Measurements from ENCODE around the gene KCNN3. TPM values are rescaled to one million over a fixed set of nuclear protein-coding genes. Genes with fewer than 3 reads are reported as not detected.

Gene KCNN3
- total RNA-seq, 1 experiment from 2014 or later: 0.73 TPM

DNA sequence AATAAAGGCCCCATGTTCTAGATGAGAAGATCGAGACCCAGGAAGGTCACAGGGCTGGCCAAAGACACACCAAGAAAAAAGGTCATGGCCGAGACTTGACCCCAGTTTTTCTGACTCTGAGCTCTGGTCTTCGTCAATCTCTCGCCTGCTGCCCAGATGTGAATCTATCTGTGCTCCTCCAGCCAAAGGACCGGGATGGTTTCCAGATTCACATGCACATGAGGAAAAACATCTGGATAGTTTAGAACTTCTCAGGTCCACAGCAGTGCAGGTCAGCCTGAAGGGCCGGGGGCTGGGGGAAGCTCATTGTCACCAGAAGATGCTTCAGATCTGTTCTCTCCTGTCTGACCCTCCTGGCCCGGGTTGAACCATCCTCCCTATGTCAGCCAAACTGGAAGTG, 49.0 kb downstream of the KCNN3 start:
- BruUV-seq (replicated peaks): no TSS peak
- intact Hi-C loops (cut with micrococcal nuclease; ENCODE audit: unreplicated experiment): no loop called here
- Histone ChIP-seq H3K4me3 (ENCODE audit: low read depth, low read length, poor library complexity, severe bottlenecking) (no peak overlapping the region), H3K4me1 (ENCODE audit: insufficient read depth, low read length, poor library complexity, severe bottlenecking) (peaks cover 13% of the 10 kb centered on the region), H3K9me3 (ENCODE audit: low read depth, low read length, poor library complexity, severe bottlenecking) (no peaks in the 10 kb centered on the region), H3K36me3 (ENCODE audit: insufficient read depth, low read length, poor library complexity, severe bottlenecking) (no peaks in the 10 kb centered on the region), H3K27ac (ENCODE audit: low read depth, low read length, poor library complexity, severe bottlenecking) (no peak overlapping the region), H3K27me3 (replicated peaks; ENCODE audit: insufficient read depth, low read depth, low read length, poor library complexity) (no peaks in the 10 kb centered on the region)
- POLR2A ChIA-PET (ENCODE audit: low non-redundant PET): no interaction called here
- TF ChIP-seq CTCF (conservative IDR thresholded peaks at IDR 0.05; ENCODE audit: low read depth, low read length) (no peak), EZH2 (IDR thresholded peaks at IDR 0.05; ENCODE audit: borderline replicate concordance, low read depth, low read length, poor library complexity, severe bottlenecking) (no peak)
- no peak for DNase-seq (ENCODE audit: low spot score)
- CTCF ChIA-PET: no interaction called here

- ChIA-PET CTCF (no interaction called here), POLR2A (ENCODE audit: low non-redundant PET) (no interaction called here)
- Histone ChIP-seq H3K9me3 (ENCODE audit: low read depth, low read length, poor library complexity, severe bottlenecking) (no peaks in the 10 kb centered on the region), H3K27me3 (replicated peaks; ENCODE audit: insufficient read depth, low read depth, low read length, poor library complexity) (no peaks in the 10 kb centered on the region), H3K4me3 (ENCODE audit: low read depth, low read length, poor library complexity, severe bottlenecking) (no peak overlapping the region), H3K36me3 (ENCODE audit: insufficient read depth, low read length, poor library complexity, severe bottlenecking) (no peaks in the 10 kb centered on the region), H3K4me1 (ENCODE audit: insufficient read depth, low read length, poor library complexity, severe bottlenecking) (peaks cover 17% of the 10 kb centered on the region), H3K27ac (ENCODE audit: low read depth, low read length, poor library complexity, severe bottlenecking) (no peak overlapping the region)
- no peak for TF ChIP-seq CTCF (conservative IDR thresholded peaks at IDR 0.05; ENCODE audit: low read depth, low read length)
- TF ChIP-seq EZH2 (IDR thresholded peaks at IDR 0.05; ENCODE audit: borderline replicate concordance, low read depth, low read length, poor library complexity, severe bottlenecking): no peak
- intact Hi-C loops (cut with micrococcal nuclease; ENCODE audit: unreplicated experiment): no loop called here
- no TSS peak for BruUV-seq (replicated peaks)
- DNase-seq (ENCODE audit: low spot score): no peak
Measured at GRCh38 chr1:154820646-154821045, 49.4 kb downstream of the KCNN3 start.

GRCh38 chr1:154819628-154820590, 50.2 kb downstream of the KCNN3 start:
- CTCF ChIA-PET: no interaction called here

More at GRCh38 chr1:154819628-154820590, 50.2 kb downstream of the KCNN3 start:
- POLR2A ChIA-PET (ENCODE audit: low non-redundant PET): no interaction called here
- Histone ChIP-seq H3K27ac (ENCODE audit: low read depth, low read length, poor library complexity, severe bottlenecking) (no peak overlapping the region), H3K4me1 (ENCODE audit: insufficient read depth, low read length, poor library complexity, severe bottlenecking) (peaks cover 19% of the 10 kb centered on the region), H3K9me3 (ENCODE audit: low read depth, low read length, poor library complexity, severe bottlenecking) (no peaks in the 10 kb centered on the region), H3K27me3 (replicated peaks; ENCODE audit: insufficient read depth, low read depth, low read length, poor library complexity) (no peaks in the 10 kb centered on the region), H3K4me3 (ENCODE audit: low read depth, low read length, poor library complexity, severe bottlenecking) (no peak overlapping the region), H3K36me3 (ENCODE audit: insufficient read depth, low read length, poor library complexity, severe bottlenecking) (no peaks in the 10 kb centered on the region)
- TF ChIP-seq EZH2 (IDR thresholded peaks at IDR 0.05; ENCODE audit: borderline replicate concordance, low read depth, low read length, poor library complexity, severe bottlenecking) (no peak), CTCF (conservative IDR thresholded peaks at IDR 0.05; ENCODE audit: low read depth, low read length) (0 out of 2 replicates have a peak, but pooled peaks have one; percentile 26)
- DNase-seq (ENCODE audit: low spot score): no peak
- no TSS peak for BruUV-seq (replicated peaks)
- intact Hi-C loops (cut with micrococcal nuclease; ENCODE audit: unreplicated experiment): no loop called here
